SJSA1 (cell line): Measurements from ENCODE around the gene COCH. TPM values are rescaled to one million over a fixed set of nuclear protein-coding genes. Genes with fewer than 3 reads are reported as not detected.

Experiments
- DNase-seq, 2 experiments: peaks; one replicate each; pipeline ENCODE4 v3.0.0-alpha.2; 2015 to 2020; ENCODE audit warnings: low spot score in 2 of 2, low read depth in 1 of 2
- H3K27ac ChIP-seq: fragments of 250-450 bp; sonication (Bioruptor Pico); 2 replicates; pipeline ENCODE4 v1.5.1; 2020; ENCODE audit warnings: mild to moderate bottlenecking, moderate library complexity
- H3K27me3 ChIP-seq: fragments of 250-450 bp; sonication (Bioruptor Pico); replicated peaks from 2 replicates; pipeline ENCODE4 v1.5.1; 2020; ENCODE audit warnings: mild to moderate bottlenecking, moderate library complexity
- H3K36me3 ChIP-seq: fragments of 250-450 bp; sonication (Bioruptor Pico); 2 replicates; pipeline ENCODE4 v1.5.1; 2020; ENCODE audit warnings: mild to moderate bottlenecking
- H3K4me1 ChIP-seq: fragments of 250-450 bp; sonication (Bioruptor Pico); replicated peaks from 2 replicates; pipeline ENCODE4 v1.6.1; 2021; ENCODE audit warnings: mild to moderate bottlenecking
- H3K4me3 ChIP-seq: fragments of 250-450 bp; sonication (Bioruptor Pico); 2 replicates; pipeline ENCODE4 v1.5.1; 2020; ENCODE audit warnings: mild to moderate bottlenecking
- H3K9me3 ChIP-seq: fragments of 250-450 bp; sonication (Bioruptor Pico); replicated peaks from 2 replicates; pipeline ENCODE4 v1.5.1; 2020; ENCODE audit warnings: mild to moderate bottlenecking
- total RNA-seq: library from RNA; depleted of rRNA; stranded (reverse); fragments of >200 nt; shearing (Covaris generic); gene quantifications from 2 replicates; pipeline ENCODE4 v1.2.3, GENCODE V29; 2014

COCH gene
- total RNA-seq, 1 experiment from 2014 or later, result 0.63 TPM

DNA sequence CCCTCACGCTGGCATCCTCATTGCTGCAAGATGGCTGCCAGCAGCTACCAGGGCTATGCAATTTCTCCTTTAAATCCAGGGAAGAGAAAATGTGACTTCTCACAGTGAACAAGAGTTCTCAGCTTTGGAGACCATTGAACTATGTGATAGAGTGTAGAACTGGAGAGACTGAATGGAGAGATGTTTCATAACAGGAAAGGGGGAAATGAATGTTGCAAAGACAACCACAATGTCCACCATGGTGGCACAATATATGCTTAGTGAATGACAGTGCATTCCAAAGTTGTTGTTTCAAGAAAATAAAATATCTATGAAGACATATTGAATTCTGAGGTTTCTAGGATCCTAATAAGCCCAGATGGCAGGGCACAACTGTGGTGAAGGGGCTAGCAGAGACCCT lies 13.2 kb upstream of the COCH start:
- H3K27ac ChIP-seq, result no peak overlapping the region
- no peaks in the 10 kb centered on the region for H3K4me1 ChIP-seq
- H3K4me3 ChIP-seq, result no peak overlapping the region
- H3K9me3 ChIP-seq, result no peaks in the 10 kb centered on the region
- no peak for DNase-seq
- H3K36me3 ChIP-seq, result no peaks in the 10 kb centered on the region
- peaks cover 21% of the 10 kb centered on the region for H3K27me3 ChIP-seq

DNA sequence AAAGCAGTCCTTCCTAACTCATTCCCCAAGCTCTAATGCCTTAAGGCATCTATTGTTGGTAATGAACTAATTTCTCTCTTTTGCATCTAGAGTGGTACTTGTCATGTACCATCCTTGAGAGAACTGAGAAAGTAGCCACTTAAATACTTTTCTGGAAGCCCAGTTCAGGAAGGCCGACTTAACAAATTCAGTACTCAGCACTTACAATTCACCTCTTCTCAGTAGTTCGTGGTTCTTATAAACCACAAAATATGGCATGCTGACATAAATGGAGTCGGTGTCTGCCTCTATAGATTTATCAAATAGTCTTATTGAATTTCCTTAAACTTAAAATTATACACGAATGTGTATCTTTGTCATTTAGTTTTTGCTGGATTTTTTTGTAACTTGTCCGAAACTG lies 9.4 kb upstream of the COCH start:
- Histone ChIP-seq H3K4me3 (no peak overlapping the region), H3K4me1 (no peaks in the 10 kb centered on the region), H3K27me3 (peaks cover 27% of the 10 kb centered on the region), H3K36me3 (no peaks in the 10 kb centered on the region), H3K27ac (no peak overlapping the region), H3K9me3 (no peaks in the 10 kb centered on the region)
- DNase-seq, result no peak

DNA sequence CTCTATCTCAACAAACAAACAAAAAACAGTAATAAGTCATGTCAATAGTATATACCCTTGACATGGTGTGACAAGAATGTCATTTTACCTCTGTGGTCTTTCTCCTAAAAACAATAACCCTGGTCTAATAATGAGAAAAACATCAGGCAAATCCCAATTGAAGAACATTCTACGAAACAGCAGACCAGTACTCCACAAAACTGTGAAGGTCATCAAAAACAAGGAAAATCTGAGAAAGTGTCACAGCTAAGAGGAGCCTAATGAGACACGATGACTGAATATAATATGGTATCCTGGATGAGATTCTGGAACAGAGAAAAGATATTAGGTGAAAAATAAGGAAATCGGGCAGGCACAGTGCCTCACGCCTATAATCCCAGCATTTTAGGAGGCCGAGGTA lies 5.6 kb upstream of the COCH start:
- no peaks in the 10 kb centered on the region for H3K4me1 ChIP-seq
- peaks cover 38% of the 10 kb centered on the region for H3K27me3 ChIP-seq
- no peaks in the 10 kb centered on the region for H3K36me3 ChIP-seq
- no peak overlapping the region for H3K27ac ChIP-seq
- no peaks in the 10 kb centered on the region for H3K9me3 ChIP-seq
- H3K4me3 ChIP-seq, result no peak overlapping the region
- DNase-seq, result no peak

DNA sequence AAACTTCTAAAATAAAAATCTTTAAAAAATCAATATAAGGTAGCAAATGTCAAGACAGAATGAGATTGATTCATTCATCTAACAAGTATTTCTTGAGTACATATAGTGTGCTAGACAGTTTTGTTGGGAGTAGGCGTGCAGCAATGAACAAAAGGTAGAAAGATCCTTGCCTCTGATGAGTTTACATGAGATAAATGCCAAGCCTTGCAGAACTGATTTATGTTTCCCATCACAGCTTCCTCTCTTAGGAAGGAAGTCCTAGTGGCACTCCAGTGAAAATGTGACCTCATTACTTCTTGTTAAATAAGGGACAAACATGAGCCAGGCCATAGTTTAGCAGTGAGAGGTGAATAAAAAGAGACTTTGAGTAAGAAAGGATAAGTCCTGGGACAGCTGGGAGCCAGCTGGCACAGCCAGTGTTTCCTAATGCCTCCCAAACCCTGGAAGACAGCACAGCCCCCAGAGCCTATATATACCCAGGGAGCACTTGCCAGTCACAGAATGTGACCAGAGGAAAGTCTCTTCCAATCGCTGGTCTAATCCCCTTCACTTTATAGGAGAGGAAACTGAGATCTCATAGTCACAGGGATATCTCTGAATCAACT lies 4.7 kb upstream of the COCH start:
- DNase-seq, result no peak
- no peak overlapping the region for H3K4me3 ChIP-seq

DNA sequence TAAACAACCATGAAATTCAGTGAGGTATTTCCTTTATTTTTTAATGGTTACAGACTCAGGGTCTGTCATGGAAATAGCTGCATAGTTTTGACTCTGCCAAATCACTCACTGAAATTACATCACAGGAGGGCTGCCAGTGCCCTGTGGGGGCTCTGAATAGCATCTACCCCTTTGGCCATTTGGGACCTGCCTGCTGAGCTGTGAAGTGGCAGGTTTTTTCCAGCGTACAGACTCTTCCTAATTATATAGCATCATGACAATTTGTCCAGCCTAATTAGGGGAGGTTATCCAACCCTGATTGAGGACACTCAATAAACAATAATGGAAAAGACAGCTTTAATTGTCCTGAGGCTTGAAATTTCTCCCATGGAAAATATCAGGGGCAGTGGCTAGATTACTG lies 1.8 kb upstream of the COCH start:
- Histone ChIP-seq H3K4me3 (no peak overlapping the region), H3K9me3 (no peaks in the 10 kb centered on the region; the same call in 1 of the 2 replicates), H3K27me3 (peaks cover 45% of the 10 kb centered on the region), H3K27ac (no peak overlapping the region), H3K36me3 (no peaks in the 10 kb centered on the region), H3K4me1 (peaks cover 14% of the 10 kb centered on the region)
- DNase-seq, result no peak

More for the DNA sequence above, 4.7 kb upstream of the COCH start:
- peaks cover 40% of the 10 kb centered on the region for H3K27me3 ChIP-seq
- peaks cover 8% of the 10 kb centered on the region for H3K4me1 ChIP-seq
- H3K36me3 ChIP-seq, result no peaks in the 10 kb centered on the region
- no peak overlapping the region for H3K27ac ChIP-seq
- no peaks in the 10 kb centered on the region; the same call in 1 of the 2 replicates for H3K9me3 ChIP-seq

DNA sequence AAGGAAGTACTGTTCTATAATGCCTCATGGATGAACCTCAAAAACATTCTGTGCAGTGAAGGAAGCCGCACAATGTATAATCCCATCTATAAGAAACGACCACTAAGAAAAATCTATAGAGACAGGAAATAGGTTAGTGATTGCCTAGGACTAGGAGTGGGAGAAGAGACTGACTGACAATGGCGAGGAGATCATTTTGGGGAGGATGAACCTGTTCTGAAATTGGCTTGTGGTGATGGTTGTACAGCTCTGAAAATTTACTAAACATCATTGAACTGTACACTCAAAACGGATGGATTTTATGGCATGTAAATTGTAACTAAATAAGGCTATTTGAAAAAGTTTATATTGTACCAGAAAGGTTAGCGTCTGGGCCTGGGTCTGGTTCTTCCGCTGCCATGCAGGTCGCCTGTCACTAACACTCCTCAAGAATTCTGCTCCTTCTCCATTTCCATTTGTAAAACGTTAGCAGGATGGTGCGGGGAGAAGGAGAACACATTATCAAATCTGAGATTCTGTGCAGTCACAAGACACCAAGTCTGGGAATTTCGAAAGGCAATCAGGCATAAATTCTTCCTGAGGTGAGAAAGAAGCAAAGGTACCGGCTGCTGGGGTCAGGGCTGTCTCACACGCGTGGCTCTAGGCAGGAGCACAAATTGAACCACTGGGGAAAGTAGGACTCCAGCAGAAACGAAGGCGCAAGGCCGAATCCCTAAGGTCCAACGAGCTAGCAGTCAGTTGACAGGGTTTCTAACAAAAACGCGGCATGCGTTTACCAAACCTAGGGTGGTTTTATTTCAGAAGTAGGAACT lies 845 bp upstream of the COCH start:
- Histone ChIP-seq H3K27ac (no peak overlapping the region), H3K4me1 (peaks cover 14% of the 10 kb centered on the region), H3K9me3 (no peaks in the 10 kb centered on the region; the same call in 1 of the 2 replicates), H3K4me3 (no peak overlapping the region), H3K36me3 (no peaks in the 10 kb centered on the region), H3K27me3 (peaks cover 45% of the 10 kb centered on the region)
- no peak for DNase-seq

DNA sequence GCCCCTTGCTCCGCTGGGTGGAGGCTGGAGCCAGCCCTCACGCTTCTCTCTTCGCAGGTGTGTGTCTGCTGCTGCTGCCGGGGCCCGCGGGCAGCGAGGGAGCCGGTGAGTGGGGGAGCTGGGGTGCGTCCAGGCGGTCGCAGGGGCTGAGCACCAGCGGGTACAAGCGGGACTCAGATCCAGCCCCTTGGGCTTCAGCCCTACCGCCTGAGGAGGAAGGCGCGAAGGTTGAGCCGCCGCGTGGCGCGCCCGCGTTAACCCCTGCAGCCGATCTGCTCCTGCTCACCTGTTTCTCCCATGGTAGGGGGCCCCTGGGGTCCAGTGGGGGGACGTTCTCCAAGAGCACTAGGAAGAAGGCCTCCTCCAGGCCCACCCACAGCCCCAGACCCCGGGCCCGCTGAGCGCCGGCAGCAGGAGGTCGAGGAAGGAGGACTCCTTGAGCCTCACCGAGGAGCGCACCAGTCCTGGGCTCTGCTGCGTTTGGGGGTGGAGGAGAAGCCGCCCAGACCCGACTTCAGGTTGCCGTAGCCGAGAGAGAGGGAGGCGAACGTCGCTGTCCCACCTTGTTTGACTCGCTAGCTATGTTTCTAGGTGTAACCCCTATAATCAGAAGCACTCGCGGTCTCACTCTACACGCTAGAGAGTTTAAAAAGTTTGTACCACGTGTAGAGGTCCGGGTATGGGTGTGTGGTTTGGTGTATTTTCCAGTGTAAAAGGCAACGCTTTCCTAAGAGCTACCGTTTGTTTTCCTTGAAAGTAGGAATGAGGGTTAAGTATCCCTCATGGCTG lies 834 bp downstream of the COCH start:
- Histone ChIP-seq H3K9me3 (no peaks in the 10 kb centered on the region; the same call in 1 of the 2 replicates), H3K4me3 (peak overlapping the region; percentile 38; the same call in 1 of the 2 replicates), H3K36me3 (no peaks in the 10 kb centered on the region), H3K27ac (no peak overlapping the region), H3K4me1 (peaks cover 14% of the 10 kb centered on the region), H3K27me3 (peaks cover 45% of the 10 kb centered on the region)
- DNase-seq, result no peak

DNA sequence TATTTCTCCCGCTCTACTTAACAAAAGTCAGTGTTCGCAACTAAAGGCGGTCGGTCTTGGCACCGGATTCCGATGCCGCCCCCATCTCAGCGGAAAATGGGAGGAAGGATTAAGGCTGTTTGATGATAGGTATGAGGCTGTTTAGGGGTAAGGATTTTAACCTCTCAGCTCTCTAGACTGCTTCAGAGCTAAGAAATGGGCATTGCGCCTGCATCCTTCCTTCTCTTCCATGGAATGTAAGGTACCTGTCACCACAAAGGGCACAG lies 1.4 kb downstream of the COCH start:
- Histone ChIP-seq H3K4me3 (no peak overlapping the region), H3K36me3 (no peaks in the 10 kb centered on the region), H3K4me1 (peaks cover 14% of the 10 kb centered on the region), H3K27me3 (peaks cover 45% of the 10 kb centered on the region), H3K9me3 (no peaks in the 10 kb centered on the region; the same call in 1 of the 2 replicates), H3K27ac (no peak overlapping the region)
- DNase-seq, result no peak

DNA sequence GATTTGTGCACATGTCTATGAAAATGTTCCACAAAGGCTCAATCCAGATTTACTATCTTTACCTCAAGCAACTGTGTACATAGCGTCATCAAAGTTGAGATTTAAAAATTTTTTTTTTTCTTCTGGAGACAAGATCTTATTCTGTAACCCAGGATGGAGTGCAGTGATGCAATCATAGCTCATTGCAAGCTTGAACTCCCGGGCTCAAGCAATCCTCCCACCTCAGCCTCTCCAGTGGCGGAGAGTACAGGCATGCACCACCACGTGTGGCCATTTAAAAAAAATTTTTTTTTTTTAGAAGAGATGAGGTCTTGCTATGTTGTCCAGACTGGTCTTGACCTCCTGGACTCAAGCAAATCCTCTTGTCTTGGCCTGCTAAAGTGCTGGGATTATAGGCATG lies 2.3 kb downstream of the COCH start:
- peaks cover 14% of the 10 kb centered on the region for H3K4me1 ChIP-seq
- H3K27me3 ChIP-seq, result peaks cover 45% of the 10 kb centered on the region
- no peaks in the 10 kb centered on the region; the same call in 1 of the 2 replicates for H3K9me3 ChIP-seq
- no peak for DNase-seq
- no peaks in the 10 kb centered on the region for H3K36me3 ChIP-seq
- no peak overlapping the region for H3K4me3 ChIP-seq
- H3K27ac ChIP-seq, result no peak overlapping the region

DNA sequence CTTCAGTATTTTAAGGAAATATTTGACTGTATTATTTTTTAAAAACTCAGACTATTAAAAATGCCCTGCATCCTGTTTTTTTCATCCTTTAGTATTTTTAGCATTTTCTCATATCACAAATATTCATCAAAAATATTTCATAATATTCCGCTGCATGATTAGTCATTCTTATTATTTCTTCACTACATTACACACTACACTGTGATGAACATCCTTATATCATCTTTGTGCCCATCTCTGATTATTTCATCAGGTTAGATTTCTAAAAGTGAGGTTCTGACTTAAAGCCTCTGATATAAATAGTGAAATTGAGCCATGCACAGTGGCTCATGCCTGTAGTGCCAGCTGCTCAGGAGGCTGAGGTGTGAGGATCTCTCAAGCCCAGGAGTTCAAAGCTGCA lies 8.1 kb downstream of the COCH start:
- peaks cover under 1% of the 10 kb centered on the region; the same call in 1 of the 2 replicates for H3K27me3 ChIP-seq
- H3K4me3 ChIP-seq, result no peak overlapping the region
- H3K27ac ChIP-seq, result no peak overlapping the region
- no peaks in the 10 kb centered on the region for H3K9me3 ChIP-seq
- no peaks in the 10 kb centered on the region for H3K4me1 ChIP-seq
- DNase-seq, result no peak
- H3K36me3 ChIP-seq, result no peaks in the 10 kb centered on the region

DNA sequence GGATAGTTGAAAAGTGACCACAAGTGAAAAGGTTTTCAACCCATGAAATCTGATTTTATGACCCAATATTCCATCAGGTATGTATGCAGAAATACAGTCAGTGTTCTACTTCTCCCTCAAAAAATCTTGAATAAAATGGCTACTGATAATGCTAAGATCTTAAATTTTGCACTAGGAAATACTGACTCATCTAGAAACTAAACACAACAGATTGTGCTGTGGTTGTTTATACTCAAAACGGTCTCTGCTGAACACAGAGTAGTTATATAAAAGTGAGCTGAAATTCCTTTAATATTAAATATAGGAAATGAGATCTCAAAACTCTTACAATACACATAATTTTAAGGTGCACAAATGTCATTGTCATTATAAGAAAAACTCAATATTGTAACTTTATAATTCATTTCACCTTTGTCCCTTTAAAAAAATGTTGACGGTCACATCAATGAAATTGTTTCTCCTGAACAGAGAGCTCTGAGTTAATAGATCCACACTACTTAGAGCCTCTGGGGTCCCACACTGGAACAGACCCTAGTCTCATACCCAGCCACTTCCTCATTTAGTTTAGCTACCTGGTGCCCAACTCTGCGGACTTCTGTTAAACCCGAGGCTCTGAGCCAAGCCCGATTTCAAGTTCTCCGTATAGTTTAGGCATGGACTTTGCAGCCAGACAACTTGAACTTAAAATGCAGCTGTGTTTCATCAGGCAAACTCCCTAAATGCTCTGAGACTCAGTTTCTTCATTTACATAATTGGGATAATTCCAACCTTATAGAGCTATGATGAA lies 9.3 kb downstream of the COCH start:
- Histone ChIP-seq H3K4me1 (no peaks in the 10 kb centered on the region), H3K36me3 (no peaks in the 10 kb centered on the region), H3K27me3 (no peaks in the 10 kb centered on the region; the same call in 1 of the 2 replicates), H3K4me3 (no peak overlapping the region), H3K9me3 (no peaks in the 10 kb centered on the region), H3K27ac (no peak overlapping the region)
- no peak for DNase-seq

DNA sequence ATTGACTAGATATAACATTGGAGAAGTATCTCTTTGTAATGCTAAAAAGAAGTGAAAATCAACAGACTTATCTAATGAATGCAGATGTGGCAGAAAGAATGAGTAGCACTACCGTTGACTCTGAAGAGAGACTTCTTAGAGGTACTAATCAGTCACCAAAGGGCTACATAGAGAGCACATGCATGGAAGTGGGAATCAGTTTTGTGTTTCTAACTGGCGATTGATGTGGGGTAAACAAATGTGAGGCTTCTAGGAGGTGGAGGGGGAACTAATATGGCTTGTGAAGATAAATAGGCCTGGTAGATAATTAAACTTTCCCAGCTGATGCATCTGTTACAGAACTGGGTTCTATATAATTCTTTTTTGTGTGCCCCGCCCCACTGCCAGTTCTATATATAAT lies 10.5 kb downstream of the COCH start:
- no peaks in the 10 kb centered on the region for H3K36me3 ChIP-seq
- no peaks in the 10 kb centered on the region for H3K27me3 ChIP-seq
- no peak overlapping the region for H3K4me3 ChIP-seq
- H3K27ac ChIP-seq, result no peak overlapping the region
- H3K9me3 ChIP-seq, result no peaks in the 10 kb centered on the region
- DNase-seq, result no peak
- H3K4me1 ChIP-seq, result no peaks in the 10 kb centered on the region

DNA sequence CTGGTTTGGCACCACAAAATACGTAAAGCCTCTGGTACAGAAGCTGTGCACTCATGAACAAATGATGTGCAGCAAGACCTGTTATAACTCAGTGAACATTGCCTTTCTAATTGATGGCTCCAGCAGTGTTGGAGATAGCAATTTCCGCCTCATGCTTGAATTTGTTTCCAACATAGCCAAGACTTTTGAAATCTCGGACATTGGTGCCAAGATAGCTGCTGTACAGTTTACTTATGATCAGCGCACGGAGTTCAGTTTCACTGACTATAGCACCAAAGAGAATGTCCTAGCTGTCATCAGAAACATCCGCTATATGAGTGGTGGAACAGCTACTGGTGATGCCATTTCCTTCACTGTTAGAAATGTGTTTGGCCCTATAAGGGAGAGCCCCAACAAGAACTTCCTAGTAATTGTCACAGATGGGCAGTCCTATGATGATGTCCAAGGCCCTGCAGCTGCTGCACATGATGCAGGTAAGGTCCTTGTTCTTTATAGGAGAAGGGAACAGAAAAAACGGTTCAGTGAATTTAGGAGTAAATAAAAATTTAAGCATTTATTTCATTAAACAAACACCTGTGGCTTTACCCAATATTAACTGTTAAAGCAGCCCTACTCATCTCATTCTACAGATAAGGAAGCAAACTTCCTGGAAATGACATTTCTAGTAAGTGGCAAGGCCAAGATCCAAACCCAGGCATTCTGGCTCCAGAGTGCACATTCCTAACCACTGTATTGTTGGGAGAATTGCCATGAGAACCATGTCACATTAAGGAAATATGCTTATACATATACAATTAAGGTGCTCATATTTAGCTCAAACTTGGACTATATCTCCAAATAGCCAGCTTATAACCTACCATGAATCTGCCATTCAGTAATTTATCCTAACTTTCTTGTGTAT lies 11.7 kb downstream of the COCH start:
- Histone ChIP-seq H3K4me3 (no peak overlapping the region), H3K4me1 (no peaks in the 10 kb centered on the region), H3K27me3 (no peaks in the 10 kb centered on the region), H3K9me3 (no peaks in the 10 kb centered on the region), H3K27ac (no peak overlapping the region), H3K36me3 (no peaks in the 10 kb centered on the region)
- DNase-seq, result no peak
